Effector memory CD8-positive, alpha-beta T cell (primary cell): Measurements from ENCODE around the gene RRAS2.

Experiments
- ATAC-seq: fragments of 150-1000 bp; cut with Tn5 transposase; replicated peaks from 2 replicates; pipeline ENCODE4 v1.10.0; 2021; ENCODE audit warnings: mild to moderate bottlenecking, moderate library complexity
- DNase-seq, 3 experiments: peaks; one replicate each; pipeline ENCODE4 v3.0.0; 2021
- H3K27ac Mint-ChIP-seq, 2 donors: one replicate each; pipeline ENCODE4 v1.8.0; 2022; ENCODE audit warnings: mild to moderate bottlenecking in 2 of 2, mixed read lengths in 2 of 2, moderate library complexity in 2 of 2
- H3K27me3 Mint-ChIP-seq, 2 donors: one replicate each; pipeline ENCODE4 v1.8.0; 2022; ENCODE audit warnings: mixed read lengths in 2 of 2
- H3K36me3 Mint-ChIP-seq: one replicate; pipeline ENCODE4 v1.8.0; 2022; ENCODE audit warnings: mild to moderate bottlenecking, moderate library complexity, mixed read lengths; ENCODE audit not compliant: insufficient read depth
- H3K4me1 Mint-ChIP-seq, 2 donors: one replicate each; pipeline ENCODE4 v1.8.0; 2022; ENCODE audit warnings: low read depth in 2 of 2, mixed read lengths in 2 of 2
- H3K4me3 Mint-ChIP-seq, 2 donors: one replicate each; pipeline ENCODE4 v1.8.0; 2022; ENCODE audit warnings: mild to moderate bottlenecking in 2 of 2, mixed read lengths in 2 of 2, moderate library complexity in 2 of 2
- H3K9me3 Mint-ChIP-seq, 2 donors: one replicate each; pipeline ENCODE4 v1.8.0; 2022; ENCODE audit warnings: mixed read lengths in 2 of 2

RRAS2 gene

GRCh38 chr11:14249121-14249963, 109.6 kb downstream of the RRAS2 start:
- Mint-ChIP-seq H3K36me3 (peaks cover 2% of the 10 kb centered on the region), H3K4me1 (peaks cover 8 to 18% of the 10 kb centered on the region in 2 donors), H3K27me3 (peaks cover 0 to 33% of the 10 kb centered on the region in 2 donors), H3K9me3 (no peaks in the 10 kb centered on the region), H3K27ac (peak overlapping the region in 1 of 2 donors; percentile 9), H3K4me3 (peak overlapping the region; percentile 65 to 78)
- DNase-seq (peak; percentile 64 to 69 (median 67)), ATAC-seq (peak; percentile 76)

GRCh38 chr11:14248580-14248981, 110.4 kb downstream of the RRAS2 start:
- Mint-ChIP-seq H3K9me3 (no peaks in the 10 kb centered on the region), H3K27ac (peak overlapping the region in 1 of 2 donors; percentile 9), H3K36me3 (peaks cover 2% of the 10 kb centered on the region), H3K4me1 (peaks cover 8 to 18% of the 10 kb centered on the region in 2 donors), H3K27me3 (peaks cover 0 to 27% of the 10 kb centered on the region in 2 donors), H3K4me3 (peak overlapping the region; percentile 65 to 78)
- DNase-seq (no peak), ATAC-seq (peak; percentile 63)

- Mint-ChIP-seq H3K36me3 (peaks cover 2% of the 10 kb centered on the region), H3K27me3 (peaks cover 0 to 9% of the 10 kb centered on the region in 2 donors), H3K4me3 (no peak overlapping the region), H3K9me3 (no peaks in the 10 kb centered on the region), H3K27ac (no peak overlapping the region), H3K4me1 (peaks cover 8 to 18% of the 10 kb centered on the region in 2 donors)
- no peak for DNase-seq
- ATAC-seq, result no peak
Observed at GRCh38 chr11:14245444-14245843, 113.5 kb downstream of the RRAS2 start.

GRCh38 chr11:14244926-14245325, 114.1 kb downstream of the RRAS2 start:
- Mint-ChIP-seq H3K9me3 (no peaks in the 10 kb centered on the region), H3K27me3 (peaks cover 0 to 6% of the 10 kb centered on the region in 2 donors), H3K4me3 (no peak overlapping the region), H3K36me3 (no peaks in the 10 kb centered on the region), H3K27ac (no peak overlapping the region), H3K4me1 (peaks cover 8 to 18% of the 10 kb centered on the region in 2 donors)
- no peak for ATAC-seq
- no peak for DNase-seq

GRCh38 chr11:14242733-14243132, 116.2 kb downstream of the RRAS2 start:
- Mint-ChIP-seq H3K9me3 (no peaks in the 10 kb centered on the region), H3K4me1 (peaks cover 0 to 8% of the 10 kb centered on the region in 2 donors), H3K27ac (peak overlapping the region in 1 of 2 donors; percentile 27), H3K27me3 (peaks cover 0 to 7% of the 10 kb centered on the region in 2 donors), H3K36me3 (no peaks in the 10 kb centered on the region), H3K4me3 (no peak overlapping the region)
- ATAC-seq, result no peak
- no peak for DNase-seq

GRCh38 chr11:14242187-14242586, 116.8 kb downstream of the RRAS2 start:
- Mint-ChIP-seq H3K4me3 (no peak overlapping the region), H3K27me3 (peaks cover 0 to 5% of the 10 kb centered on the region in 2 donors), H3K9me3 (no peaks in the 10 kb centered on the region), H3K4me1 (peaks cover 0 to 3% of the 10 kb centered on the region in 2 donors), H3K36me3 (no peaks in the 10 kb centered on the region), H3K27ac (peak overlapping the region in 1 of 2 donors; percentile 27)
- ATAC-seq (no peak), DNase-seq (no peak)

- no peak for ATAC-seq
- H3K4me1 Mint-ChIP-seq, result peaks cover 0 to 10% of the 10 kb centered on the region in 2 donors
Observed at GRCh38 chr11:14240951-14241350, 118.0 kb downstream of the RRAS2 start.

GRCh38 chr11:14240221-14240620, 118.8 kb downstream of the RRAS2 start:
- H3K4me1 Mint-ChIP-seq, result peaks cover 0 to 12% of the 10 kb centered on the region in 2 donors
- DNase-seq, result no peak
- ATAC-seq, result no peak
- no peaks in the 10 kb centered on the region for H3K9me3 Mint-ChIP-seq
- no peak overlapping the region for H3K27ac Mint-ChIP-seq
- H3K4me3 Mint-ChIP-seq, result no peak overlapping the region
- peaks cover 10 to 19% of the 10 kb centered on the region in 2 donors for H3K27me3 Mint-ChIP-seq
- H3K36me3 Mint-ChIP-seq, result no peaks in the 10 kb centered on the region

More at GRCh38 chr11:14240951-14241350, 118.0 kb downstream of the RRAS2 start:
- peaks cover 3 to 11% of the 10 kb centered on the region in 2 donors for H3K27me3 Mint-ChIP-seq
- DNase-seq, result no peak
- peak overlapping the region in 1 of 2 donors; percentile 29 for H3K27ac Mint-ChIP-seq
- no peaks in the 10 kb centered on the region for H3K9me3 Mint-ChIP-seq
- no peak overlapping the region for H3K4me3 Mint-ChIP-seq
- no peaks in the 10 kb centered on the region for H3K36me3 Mint-ChIP-seq

- Mint-ChIP-seq H3K36me3 (no peaks in the 10 kb centered on the region), H3K4me1 (peaks cover 0 to 14% of the 10 kb centered on the region in 2 donors), H3K27me3 (peaks cover 24 to 31% of the 10 kb centered on the region in 2 donors), H3K9me3 (no peaks in the 10 kb centered on the region), H3K4me3 (no peak overlapping the region), H3K27ac (no peak overlapping the region)
- no peak for DNase-seq
- peak; percentile 64 for ATAC-seq
Observed at GRCh38 chr11:14237444-14237961, 121.5 kb downstream of the RRAS2 start.

GRCh38 chr11:14235701-14236100, 123.3 kb downstream of the RRAS2 start:
- no peak overlapping the region for H3K4me3 Mint-ChIP-seq

GRCh38 chr11:14234446-14234845, 124.5 kb downstream of the RRAS2 start:
- Mint-ChIP-seq H3K27ac (no peak overlapping the region), H3K36me3 (no peaks in the 10 kb centered on the region), H3K4me3 (no peak overlapping the region), H3K4me1 (peaks cover 0 to 14% of the 10 kb centered on the region in 2 donors), H3K27me3 (peaks cover 31 to 43% of the 10 kb centered on the region in 2 donors), H3K9me3 (no peaks in the 10 kb centered on the region)
- ATAC-seq (no peak), DNase-seq (no peak)

More at GRCh38 chr11:14235701-14236100, 123.3 kb downstream of the RRAS2 start:
- H3K27ac Mint-ChIP-seq, result peak overlapping the region in 1 of 2 donors; percentile 2
- no peak for ATAC-seq
- H3K4me1 Mint-ChIP-seq, result peaks cover 0 to 14% of the 10 kb centered on the region in 2 donors
- H3K36me3 Mint-ChIP-seq, result no peaks in the 10 kb centered on the region
- no peak for DNase-seq
- no peaks in the 10 kb centered on the region for H3K9me3 Mint-ChIP-seq
- H3K27me3 Mint-ChIP-seq, result peaks cover 31 to 43% of the 10 kb centered on the region in 2 donors

GRCh38 chr11:14232652-14233051, 126.3 kb downstream of the RRAS2 start:
- H3K36me3 Mint-ChIP-seq, result no peaks in the 10 kb centered on the region
- peaks cover 0 to 11% of the 10 kb centered on the region in 2 donors for H3K4me1 Mint-ChIP-seq
- H3K4me3 Mint-ChIP-seq, result no peak overlapping the region
- no peaks in the 10 kb centered on the region for H3K9me3 Mint-ChIP-seq
- ATAC-seq, result no peak
- no peak overlapping the region for H3K27ac Mint-ChIP-seq
- H3K27me3 Mint-ChIP-seq, result peaks cover 31 to 38% of the 10 kb centered on the region in 2 donors
- no peak for DNase-seq

GRCh38 chr11:14230407-14230806, 128.6 kb downstream of the RRAS2 start:
- no peaks in the 10 kb centered on the region for H3K9me3 Mint-ChIP-seq
- H3K27me3 Mint-ChIP-seq, result peaks cover 23 to 26% of the 10 kb centered on the region in 2 donors
- H3K4me1 Mint-ChIP-seq, result peaks cover 0 to 1% of the 10 kb centered on the region in 2 donors
- DNase-seq (no peak), ATAC-seq (no peak)
- H3K4me3 Mint-ChIP-seq, result no peak overlapping the region
- H3K36me3 Mint-ChIP-seq, result no peaks in the 10 kb centered on the region
- H3K27ac Mint-ChIP-seq, result no peak overlapping the region
